Measurements from ENCODE around the gene SLC16A10. TPM values are rescaled to one million over a fixed set of nuclear protein-coding genes. Genes with fewer than 3 reads are reported as not detected.

The SLC16A10 gene
- total RNA-seq, 2 donors from 2014 or later: 10.3 to 18.5 TPM

GRCh38 chr6:111068866-111069234, 18.5 kb upstream of the SLC16A10 start:
- TF ChIP-seq, protein P1, sequence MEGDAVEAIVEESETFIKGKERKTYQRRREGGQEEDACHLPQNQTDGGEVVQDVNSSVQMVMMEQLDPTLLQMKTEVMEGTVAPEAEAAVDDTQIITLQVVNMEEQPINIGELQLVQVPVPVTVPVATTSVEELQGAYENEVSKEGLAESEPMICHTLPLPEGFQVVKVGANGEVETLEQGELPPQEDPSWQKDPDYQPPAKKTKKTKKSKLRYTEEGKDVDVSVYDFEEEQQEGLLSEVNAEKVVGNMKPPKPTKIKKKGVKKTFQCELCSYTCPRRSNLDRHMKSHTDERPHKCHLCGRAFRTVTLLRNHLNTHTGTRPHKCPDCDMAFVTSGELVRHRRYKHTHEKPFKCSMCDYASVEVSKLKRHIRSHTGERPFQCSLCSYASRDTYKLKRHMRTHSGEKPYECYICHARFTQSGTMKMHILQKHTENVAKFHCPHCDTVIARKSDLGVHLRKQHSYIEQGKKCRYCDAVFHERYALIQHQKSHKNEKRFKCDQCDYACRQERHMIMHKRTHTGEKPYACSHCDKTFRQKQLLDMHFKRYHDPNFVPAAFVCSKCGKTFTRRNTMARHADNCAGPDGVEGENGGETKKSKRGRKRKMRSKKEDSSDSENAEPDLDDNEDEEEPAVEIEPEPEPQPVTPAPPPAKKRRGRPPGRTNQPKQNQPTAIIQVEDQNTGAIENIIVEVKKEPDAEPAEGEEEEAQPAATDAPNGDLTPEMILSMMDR (IDR thresholded peaks at IDR 0.05): no peak
- Histone ChIP-seq H3K4me3 (no peak overlapping the region), H3K27ac (no peak overlapping the region), H3K27me3 (no peaks in the 10 kb centered on the region), H3K36me3 (no peaks in the 10 kb centered on the region), H3K4me1 (no peaks in the 10 kb centered on the region), H3K9me3 (peaks cover 0 to 4% of the 10 kb centered on the region in 2 donors)
- no peak for DNase-seq (ENCODE audit: low spot score)

DNA sequence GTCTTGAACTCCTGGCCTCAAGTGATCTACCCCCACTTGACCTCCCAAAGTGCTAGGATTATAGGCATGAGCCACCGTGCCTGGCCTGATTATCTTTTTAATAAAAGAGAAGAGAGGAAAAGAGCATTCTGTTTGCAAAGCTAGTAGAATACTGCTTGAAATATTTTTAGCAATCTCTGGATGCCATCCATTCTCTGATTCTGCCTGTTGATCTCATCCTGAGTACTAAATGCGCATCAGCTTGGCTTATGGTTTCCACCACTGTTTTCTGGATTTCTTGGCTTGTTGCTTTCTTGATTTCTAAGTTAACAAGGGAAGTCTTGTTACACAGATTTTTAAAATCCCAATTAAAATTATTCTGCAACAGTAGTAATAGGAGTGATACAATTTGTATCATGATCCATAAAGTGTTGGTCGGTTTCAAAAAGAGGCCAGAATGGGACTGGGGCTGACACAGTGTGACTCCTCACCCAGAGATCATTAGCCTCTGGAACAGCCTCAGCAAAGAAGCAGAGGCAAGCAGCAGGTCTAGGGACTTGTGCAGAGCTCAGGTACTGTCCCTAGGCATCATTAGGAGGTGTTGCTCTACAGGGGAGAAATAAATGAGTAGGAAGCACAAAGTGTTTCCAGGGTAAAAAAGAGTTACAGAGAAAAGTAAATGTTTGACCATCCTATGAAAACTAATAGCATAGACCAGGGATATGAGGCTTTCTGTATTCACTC, 17.8 kb upstream of the SLC16A10 start:
- no peak overlapping the region for H3K27ac ChIP-seq

GRCh38 chr6:111070105-111071005, 16.9 kb upstream of the SLC16A10 start:
- TF ChIP-seq, protein P1 (IDR thresholded peaks at IDR 0.05): no peak
- Histone ChIP-seq H3K36me3 (no peaks in the 10 kb centered on the region), H3K27me3 (no peaks in the 10 kb centered on the region), H3K9me3 (no peaks in the 10 kb centered on the region), H3K27ac (no peak overlapping the region), H3K4me1 (no peaks in the 10 kb centered on the region), H3K4me3 (no peak overlapping the region)
- no peak for DNase-seq (ENCODE audit: low spot score)

More for the DNA sequence above, 17.8 kb upstream of the SLC16A10 start:
- Histone ChIP-seq H3K9me3 (no peaks in the 10 kb centered on the region), H3K27me3 (no peaks in the 10 kb centered on the region), H3K4me1 (no peaks in the 10 kb centered on the region), H3K4me3 (no peak overlapping the region), H3K36me3 (no peaks in the 10 kb centered on the region)
- TF ChIP-seq, protein P1 (IDR thresholded peaks at IDR 0.05): no peak
- DNase-seq (ENCODE audit: low spot score): no peak

- Histone ChIP-seq H3K4me1 (no peaks in the 10 kb centered on the region), H3K36me3 (no peaks in the 10 kb centered on the region), H3K27ac (no peak overlapping the region), H3K9me3 (no peaks in the 10 kb centered on the region), H3K4me3 (no peak overlapping the region), H3K27me3 (no peaks in the 10 kb centered on the region)
- TF ChIP-seq, protein P1 (IDR thresholded peaks at IDR 0.05): no peak
- DNase-seq (ENCODE audit: low spot score): no peak
Observed at GRCh38 chr6:111072801-111073360, 14.4 kb upstream of the SLC16A10 start.

DNA sequence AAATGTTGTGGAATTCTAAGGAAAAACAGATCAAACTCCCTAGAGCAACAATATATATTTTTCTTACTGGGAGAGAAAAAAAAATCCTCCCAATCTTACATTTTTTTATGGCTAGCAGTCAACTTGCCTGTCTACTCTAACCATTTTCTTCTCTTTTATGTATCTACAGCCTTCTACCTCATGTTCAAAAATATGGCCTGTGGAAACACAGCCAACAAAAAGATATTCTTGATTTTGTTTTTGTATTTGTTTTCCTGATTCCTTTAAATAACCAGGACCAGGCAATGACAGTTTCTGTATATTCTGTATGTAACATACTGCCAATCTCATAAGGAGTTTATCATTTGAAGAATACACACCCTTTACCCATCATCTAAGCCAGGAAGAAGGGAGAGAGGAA, 13.0 kb upstream of the SLC16A10 start:
- H3K27ac ChIP-seq: no peak overlapping the region
- no peak for DNase-seq (ENCODE audit: low spot score)
- no peaks in the 10 kb centered on the region for H3K9me3 ChIP-seq
- TF ChIP-seq, protein P1 (IDR thresholded peaks at IDR 0.05): no peak
- H3K36me3 ChIP-seq: no peaks in the 10 kb centered on the region
- no peak overlapping the region for H3K4me3 ChIP-seq
- no peaks in the 10 kb centered on the region for H3K4me1 ChIP-seq
- H3K27me3 ChIP-seq: no peaks in the 10 kb centered on the region
